Fibroblast of lung (primary cell): ENCODE data around the gene ZNF304. TPM values are rescaled to one million over a fixed set of nuclear protein-coding genes. Genes with fewer than 3 reads are reported as not detected.

Experiments used
- DNase-seq, 2 donors: peaks; one replicate each; pipeline versions ENCODE4 v3.0.0 to v3.0.0-alpha.2; 2010; ENCODE audit warnings: low read depth in 2 of 2
- H2AFZ ChIP-seq: 2 replicates; pipeline ENCODE4 v1.5.1; 2012; ENCODE audit warnings: low read length, control low read depth, inconsistent platforms
- H3K27ac ChIP-seq: 2 replicates; pipeline ENCODE4 v1.5.1; 2011; ENCODE audit warnings: low read length, control low read depth; ENCODE audit not compliant: insufficient read depth
- H3K27me3 ChIP-seq: 2 replicates; pipeline ENCODE4 v1.5.1; 2011; ENCODE audit warnings: mild to moderate bottlenecking, low read length; ENCODE audit not compliant: control insufficient read depth, insufficient read depth
- H3K36me3 ChIP-seq: 2 replicates; pipeline ENCODE4 v1.5.1; 2011; ENCODE audit warnings: low read length; ENCODE audit not compliant: control insufficient read depth, insufficient read depth
- H3K4me1 ChIP-seq: 2 replicates; pipeline ENCODE4 v1.5.1; 2011; ENCODE audit warnings: low read length; ENCODE audit not compliant: control insufficient read depth, insufficient read depth; ENCODE audit errors: extremely low read depth
- H3K4me2 ChIP-seq: 2 replicates; pipeline ENCODE4 v1.5.1; 2011; ENCODE audit warnings: low read length, control low read depth; ENCODE audit not compliant: insufficient read depth; ENCODE audit errors: extremely low read depth
- H3K4me3 ChIP-seq, 4 experiments: fragments of 200-600 bp in 1 of 4; sonication (generic) in 1 of 4; replicated peaks in 1 of 4; 2 replicates each; pipeline ENCODE4 v1.5.1; 2011 to 2016; ENCODE audit warnings: low read length in 4 of 4, low read depth in 3 of 4, mild to moderate bottlenecking in 3 of 4, control low read depth in 2 of 4, inconsistent platforms in 1 of 4, mixed read lengths in 1 of 4; ENCODE audit not compliant: insufficient read depth in 1 of 4; ENCODE audit errors: control extremely low read depth in 1 of 4
- H3K79me2 ChIP-seq: 2 replicates; pipeline ENCODE4 v1.5.1; 2012; ENCODE audit warnings: mild to moderate bottlenecking, low read length, inconsistent platforms; ENCODE audit not compliant: control insufficient read depth, insufficient read depth
- H3K9ac ChIP-seq: 2 replicates; pipeline ENCODE4 v1.5.1; 2011; ENCODE audit warnings: mild to moderate bottlenecking, low read length, control low read depth; ENCODE audit not compliant: insufficient read depth
- H3K9me3 ChIP-seq: 2 replicates; pipeline ENCODE4 v1.5.1; 2012; ENCODE audit warnings: low read depth, low read length; ENCODE audit not compliant: control insufficient read depth, insufficient read depth
- H4K20me1 ChIP-seq: 2 replicates; pipeline ENCODE4 v1.5.1; 2011; ENCODE audit warnings: low read length; ENCODE audit not compliant: control insufficient read depth, insufficient read depth; ENCODE audit errors: extremely low read depth
- CTCF ChIP-seq, 2 donors: IDR thresholded peaks in 1 of 2; conservative IDR thresholded peaks in 1 of 2; 1 replicate in 1 of 2; 2 replicates in 1 of 2; pipeline ENCODE4 v1.5.1; 2011 to 2012; ENCODE audit warnings: low read length in 2 of 2, control low read depth in 1 of 2, inconsistent platforms in 1 of 2, low read depth in 1 of 2, mild to moderate bottlenecking in 1 of 2
- EZH2 ChIP-seq: IDR thresholded peaks from 2 replicates; pipeline ENCODE4 v1.5.1; 2012; ENCODE audit warnings: low read length, control low read depth, mild to moderate bottlenecking; ENCODE audit errors: missing control alignments
- polyA plus RNA-seq, 2 donors: library from polyadenylated mRNA; depleted of rRNA in 1 of 2; stranded (reverse) in 1 of 2; unstranded in 1 of 2; fragments of >200 nt; gene quantifications; 2 replicates each; pipeline ENCODE4 v1.2.1, GENCODE V29; 2011 to 2012; ENCODE audit warnings: missing spikeins in 1 of 2
- total RNA-seq: library from RNA; depleted of rRNA; stranded (reverse); fragments of >200 nt; gene quantifications from 2 replicates; pipeline ENCODE4 v1.2.1, GENCODE V29; 2014

The ZNF304 gene
- total and polyA plus RNA-seq, 2 donors (not counting 1 experiment from before 2014, with no cell fraction given), result 7.3 to 13.7 TPM

- H3K4me2 ChIP-seq, result no peak overlapping the region
- H3K9ac ChIP-seq, result no peak overlapping the region
- no peaks in the 10 kb centered on the region for H3K36me3 ChIP-seq
- no peak overlapping the region for H3K4me3 ChIP-seq
- peaks cover 6% of the 10 kb centered on the region for H3K27me3 ChIP-seq
- no peak for TF ChIP-seq EZH2
- no peak for TF ChIP-seq CTCF (conservative IDR thresholded peaks at IDR 0.05 in 1 of 2, IDR thresholded peaks at IDR 0.05 in 1 of 2; ENCODE audit: low read depth in 1 of 2, low read length in 2 of 2)
- H3K4me1 ChIP-seq, result no peaks in the 10 kb centered on the region
- H4K20me1 ChIP-seq, result no peaks in the 10 kb centered on the region
- no peak for DNase-seq
- H3K9me3 ChIP-seq, result no peaks in the 10 kb centered on the region
- no peaks in the 10 kb centered on the region for H3K79me2 ChIP-seq
- H2AFZ ChIP-seq, result no peak overlapping the region
- H3K27ac ChIP-seq, result no peak overlapping the region
Observed at GRCh38 chr19:57314146-57314545, 36.9 kb upstream of the ZNF304 start.

GRCh38 chr19:57317503-57317902, 33.6 kb upstream of the ZNF304 start:
- Histone ChIP-seq H3K27me3 (peaks cover 6% of the 10 kb centered on the region), H3K79me2 (peaks cover 20% of the 10 kb centered on the region), H3K4me3 (peak overlapping the region in 1 of 4 experiments; percentile 42), H3K9me3 (no peaks in the 10 kb centered on the region), H3K9ac (no peak overlapping the region), H3K4me1 (no peaks in the 10 kb centered on the region), H3K27ac (no peak overlapping the region), H4K20me1 (no peaks in the 10 kb centered on the region), H3K36me3 (no peaks in the 10 kb centered on the region), H2AFZ (peak overlapping the region; percentile 39), H3K4me2 (peak overlapping the region; percentile 54)
- TF ChIP-seq CTCF (conservative IDR thresholded peaks at IDR 0.05 in 1 of 2, IDR thresholded peaks at IDR 0.05 in 1 of 2; ENCODE audit: low read depth in 1 of 2, low read length in 2 of 2), result no peak
- peak; percentile 36 for TF ChIP-seq EZH2
- no peak for DNase-seq

- Histone ChIP-seq H3K36me3 (peaks cover 3% of the 10 kb centered on the region), H3K27ac (peak overlapping the region; percentile 83), H3K79me2 (peaks cover 28% of the 10 kb centered on the region), H4K20me1 (no peaks in the 10 kb centered on the region), H3K4me1 (no peaks in the 10 kb centered on the region), H3K9ac (peak overlapping the region; percentile 96), H3K9me3 (no peaks in the 10 kb centered on the region), H3K4me2 (peak overlapping the region; percentile 81), H2AFZ (peak overlapping the region; percentile 92), H3K27me3 (peaks cover 2% of the 10 kb centered on the region), H3K4me3 (peak overlapping the region; percentile 68 to 96 (median 95))
- no peak for TF ChIP-seq EZH2
- no peak for TF ChIP-seq CTCF (conservative IDR thresholded peaks at IDR 0.05 in 1 of 2, IDR thresholded peaks at IDR 0.05 in 1 of 2; ENCODE audit: low read depth in 1 of 2, low read length in 2 of 2)
- no peak for DNase-seq
Observed at GRCh38 chr19:57319869-57320179, 31.2 kb upstream of the ZNF304 start.
